LNCAP (cell line): ENCODE data around the gene PLAAT4.

Source experiments
- TF ChIP-seq, protein P1 (sequence below): fragments of 450-650 bp; IDR thresholded peaks from 2 replicates; pipeline ENCODE4 v1.5.1; 2017; ENCODE audit warnings: mild to moderate bottlenecking

PLAAT4 gene

DNA sequence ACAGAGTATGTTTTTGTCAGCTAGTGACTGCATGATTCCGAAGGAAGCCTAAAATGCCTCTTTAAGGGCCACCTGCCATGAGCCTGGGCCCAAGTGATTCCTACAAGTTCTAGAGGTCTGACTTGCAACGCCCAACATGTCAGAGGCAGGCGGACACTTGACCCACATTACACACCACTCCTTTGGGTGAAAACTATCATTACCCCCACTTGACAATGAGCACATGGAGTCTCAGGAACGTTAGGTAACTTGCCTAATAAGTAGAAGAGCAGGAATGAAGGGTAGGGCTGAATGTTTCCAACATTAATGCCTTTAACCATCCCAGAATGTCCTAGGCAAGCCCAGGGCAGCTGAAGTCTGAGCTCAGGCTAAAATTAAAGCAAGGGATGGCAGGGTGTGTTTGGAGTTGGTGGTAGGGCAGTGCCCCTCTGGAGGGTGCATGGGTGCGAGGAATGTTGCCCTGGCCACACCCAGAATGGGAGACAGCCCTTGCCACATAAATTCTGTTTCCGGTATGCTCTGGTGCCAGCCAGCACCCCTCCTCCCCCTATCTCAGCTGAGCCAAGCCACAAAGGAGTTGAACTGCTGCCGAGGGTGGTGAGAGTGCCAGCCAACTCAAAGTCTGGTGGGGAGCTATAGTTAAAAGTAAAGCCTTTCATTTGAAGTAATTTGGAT lies 24.0 kb downstream of the PLAAT4 start:
- TF ChIP-seq, protein P1, sequence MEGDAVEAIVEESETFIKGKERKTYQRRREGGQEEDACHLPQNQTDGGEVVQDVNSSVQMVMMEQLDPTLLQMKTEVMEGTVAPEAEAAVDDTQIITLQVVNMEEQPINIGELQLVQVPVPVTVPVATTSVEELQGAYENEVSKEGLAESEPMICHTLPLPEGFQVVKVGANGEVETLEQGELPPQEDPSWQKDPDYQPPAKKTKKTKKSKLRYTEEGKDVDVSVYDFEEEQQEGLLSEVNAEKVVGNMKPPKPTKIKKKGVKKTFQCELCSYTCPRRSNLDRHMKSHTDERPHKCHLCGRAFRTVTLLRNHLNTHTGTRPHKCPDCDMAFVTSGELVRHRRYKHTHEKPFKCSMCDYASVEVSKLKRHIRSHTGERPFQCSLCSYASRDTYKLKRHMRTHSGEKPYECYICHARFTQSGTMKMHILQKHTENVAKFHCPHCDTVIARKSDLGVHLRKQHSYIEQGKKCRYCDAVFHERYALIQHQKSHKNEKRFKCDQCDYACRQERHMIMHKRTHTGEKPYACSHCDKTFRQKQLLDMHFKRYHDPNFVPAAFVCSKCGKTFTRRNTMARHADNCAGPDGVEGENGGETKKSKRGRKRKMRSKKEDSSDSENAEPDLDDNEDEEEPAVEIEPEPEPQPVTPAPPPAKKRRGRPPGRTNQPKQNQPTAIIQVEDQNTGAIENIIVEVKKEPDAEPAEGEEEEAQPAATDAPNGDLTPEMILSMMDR: no peak

DNA sequence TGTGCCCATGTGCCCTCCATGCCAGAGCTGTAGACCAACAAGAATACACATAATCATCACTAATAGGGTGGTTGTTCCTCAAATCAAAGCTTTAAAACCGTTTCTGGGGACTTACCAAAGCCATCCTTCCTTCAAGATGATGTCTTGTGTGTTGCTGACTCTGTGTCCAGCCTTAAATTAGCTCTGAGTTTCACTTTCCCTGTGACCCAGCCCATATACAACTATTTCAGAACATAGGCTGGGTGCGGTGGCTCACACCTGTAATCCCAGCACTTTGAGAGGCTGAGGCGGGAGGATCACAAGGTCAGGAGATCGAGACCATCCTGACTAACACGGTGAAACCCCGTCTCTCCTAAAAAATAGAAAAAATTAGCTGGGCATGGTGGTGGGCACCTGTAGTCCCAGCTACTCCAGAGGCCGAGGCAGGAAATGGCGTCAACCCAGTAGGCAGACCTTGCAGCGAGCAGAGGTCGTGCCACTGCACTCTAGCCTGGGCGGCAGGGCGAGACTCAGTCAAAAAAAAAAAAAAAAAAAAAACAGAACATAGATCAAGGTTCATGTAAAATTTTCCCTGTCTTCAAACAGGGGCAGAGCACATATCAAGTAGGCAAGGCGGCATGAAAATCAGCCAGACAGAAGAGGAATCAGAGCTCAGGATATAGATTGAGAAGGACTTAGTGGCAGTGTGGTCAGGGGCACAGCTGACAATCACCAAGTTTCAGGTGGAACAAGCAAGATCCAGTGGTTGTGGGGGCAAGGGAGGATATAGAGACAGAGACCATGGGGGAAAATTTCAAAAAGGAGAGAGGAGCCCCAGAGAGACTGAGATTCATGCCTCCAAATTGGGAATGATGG lies 26.8 kb downstream of the PLAAT4 start, which contains the start of gene PLAAT2:
Gene PLAAT2, minus strand, starts transcription at position 179 of the 855 bp plus-strand sequence. Its CDS starts 55 bp downstream, at position 124.
- TF ChIP-seq, protein P1: no peak

DNA sequence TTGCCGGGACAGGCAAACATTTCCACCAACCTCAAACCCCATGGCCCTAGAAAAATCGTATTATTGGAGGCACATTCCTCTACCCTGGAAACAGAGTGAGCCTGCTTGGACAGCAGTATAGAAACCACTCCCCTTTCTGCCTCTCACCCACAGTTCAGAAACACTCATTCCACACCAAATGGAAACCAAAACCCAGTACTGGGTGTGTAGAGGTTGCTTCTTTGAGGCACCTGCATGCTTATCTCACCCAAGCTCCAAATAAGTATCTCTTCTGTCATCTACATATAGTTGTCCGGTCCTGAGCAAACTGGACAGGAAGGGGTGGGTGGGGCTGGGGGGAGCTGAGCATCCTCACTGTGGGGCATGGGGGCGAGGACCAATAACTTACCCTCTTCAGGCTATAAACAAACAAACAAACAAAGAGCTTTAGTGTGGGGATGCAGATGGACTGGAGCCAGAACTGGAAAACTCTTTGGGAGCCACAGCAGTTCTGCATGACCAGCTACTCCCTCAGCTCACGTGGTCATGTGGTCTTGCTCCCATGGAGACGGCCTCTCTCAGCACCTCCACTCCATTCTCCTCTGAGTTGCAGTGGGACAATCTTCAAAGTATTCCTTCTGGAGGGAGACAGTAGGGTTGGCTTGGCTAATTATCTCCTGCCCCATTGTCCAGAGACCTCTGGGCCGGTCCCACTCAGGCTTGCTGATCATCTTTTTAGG lies 27.6 kb downstream of the PLAAT4 start:
- TF ChIP-seq, protein P1: no peak

GRCh38 chr11:63564784-63565350 lies 28.3 kb downstream of the PLAAT4 start:
- TF ChIP-seq, protein P1: no peak

- TF ChIP-seq, protein P1: no peak
These were observed 30.6 kb downstream of the PLAAT4 start for GRCh38 chr11:63567044-63567840.

DNA sequence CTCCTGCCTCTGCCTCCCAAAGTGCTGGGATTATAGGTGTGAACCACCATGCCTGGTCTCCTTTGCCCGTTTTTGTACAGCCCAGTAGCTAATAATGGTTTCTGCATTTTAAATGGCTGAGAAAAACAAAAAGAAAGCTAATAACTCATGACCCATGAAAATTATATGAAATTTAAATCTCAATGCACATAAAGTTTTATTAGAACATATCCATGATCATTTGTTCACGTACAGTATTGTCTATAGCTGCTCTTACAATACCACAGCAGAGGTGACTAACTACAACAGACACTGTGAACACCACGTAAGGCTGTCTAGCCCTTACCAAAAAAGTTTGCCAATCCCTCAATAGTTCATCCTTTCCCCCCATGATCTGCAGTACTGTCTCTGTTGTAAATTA lies 33.0 kb downstream of the PLAAT4 start:
- TF ChIP-seq, protein P1: no peak
